ENCODE data around the gene CENPF.

CENPF gene

GRCh38 chr1:214617246-214617645 is 14.3 kb downstream of the CENPF start:
- H3K9me3 Mint-ChIP-seq = no peaks in the 10 kb centered on the region
- no peak for DNase-seq (ENCODE audit: low spot score)
- H3K36me3 Mint-ChIP-seq (ENCODE audit: low read depth) = peaks cover 72% of the 10 kb centered on the region
- peak overlapping the region; percentile 80 for H3K27ac Mint-ChIP-seq
- peak overlapping the region; percentile 57 for H3K4me3 Mint-ChIP-seq
- no peaks in the 10 kb centered on the region for H3K27me3 Mint-ChIP-seq (ENCODE audit: low read depth)
- peaks cover 31% of the 10 kb centered on the region for H3K4me1 Mint-ChIP-seq (ENCODE audit: low read depth)

- Mint-ChIP-seq H3K27me3 (ENCODE audit: low read depth) (no peaks in the 10 kb centered on the region), H3K36me3 (ENCODE audit: low read depth) (peaks cover 67% of the 10 kb centered on the region), H3K27ac (no peak overlapping the region), H3K4me3 (no peak overlapping the region), H3K4me1 (ENCODE audit: low read depth) (peaks cover 26% of the 10 kb centered on the region), H3K9me3 (no peaks in the 10 kb centered on the region)
- no peak for DNase-seq (ENCODE audit: low spot score)
These were observed 14.8 kb downstream of the CENPF start for GRCh38 chr1:214617843-214618242.

DNA sequence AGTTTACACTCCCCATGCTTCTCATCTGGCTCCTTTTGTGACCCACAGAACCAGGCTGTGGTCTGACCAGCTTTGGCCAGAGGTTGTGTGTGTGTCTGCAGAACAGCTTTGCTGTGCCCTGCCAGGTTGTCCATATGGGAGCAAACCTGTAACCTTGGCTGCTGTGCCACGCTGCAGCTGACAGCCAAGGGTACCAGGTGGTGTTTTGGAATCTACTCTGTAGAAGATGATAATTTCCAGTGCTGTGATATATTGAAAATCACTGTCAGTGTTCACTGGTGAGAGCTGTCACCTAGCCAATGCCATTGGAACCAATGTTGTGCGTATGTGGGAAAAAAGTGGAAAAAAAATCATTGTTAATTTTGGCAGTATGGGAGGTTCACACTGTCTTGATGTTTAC is 18.2 kb downstream of the CENPF start:
- no peak overlapping the region for H3K4me3 Mint-ChIP-seq
- H3K4me1 Mint-ChIP-seq (ENCODE audit: low read depth) = peaks cover 10% of the 10 kb centered on the region
- no peak overlapping the region for H3K27ac Mint-ChIP-seq
- H3K9me3 Mint-ChIP-seq = no peaks in the 10 kb centered on the region
- peaks cover 60% of the 10 kb centered on the region for H3K36me3 Mint-ChIP-seq (ENCODE audit: low read depth)
- H3K27me3 Mint-ChIP-seq (ENCODE audit: low read depth) = no peaks in the 10 kb centered on the region
- no peak for DNase-seq (ENCODE audit: low spot score)

GRCh38 chr1:214623430-214623829 is 20.4 kb downstream of the CENPF start:
- Mint-ChIP-seq H3K27me3 (ENCODE audit: low read depth) (no peaks in the 10 kb centered on the region), H3K36me3 (ENCODE audit: low read depth) (peaks cover 53% of the 10 kb centered on the region), H3K4me3 (no peak overlapping the region), H3K27ac (no peak overlapping the region), H3K4me1 (ENCODE audit: low read depth) (peaks cover 3% of the 10 kb centered on the region), H3K9me3 (no peaks in the 10 kb centered on the region)
- DNase-seq (ENCODE audit: low spot score) = no peak

GRCh38 chr1:214632091-214632490 is 29.1 kb downstream of the CENPF start:
- DNase-seq (ENCODE audit: low spot score) = no peak
- Mint-ChIP-seq H3K27ac (peak overlapping the region; percentile 89), H3K4me3 (peak overlapping the region; percentile 61), H3K4me1 (ENCODE audit: low read depth) (peaks cover 30% of the 10 kb centered on the region), H3K27me3 (ENCODE audit: low read depth) (no peaks in the 10 kb centered on the region), H3K36me3 (ENCODE audit: low read depth) (peaks cover 70% of the 10 kb centered on the region), H3K9me3 (no peaks in the 10 kb centered on the region)

GRCh38 chr1:214633686-214634085 is 30.7 kb downstream of the CENPF start:
- H3K27ac Mint-ChIP-seq = peak overlapping the region; percentile 64
- no peak overlapping the region for H3K4me3 Mint-ChIP-seq
- H3K36me3 Mint-ChIP-seq (ENCODE audit: low read depth) = peaks cover 78% of the 10 kb centered on the region
- peaks cover 38% of the 10 kb centered on the region for H3K4me1 Mint-ChIP-seq (ENCODE audit: low read depth)
- H3K27me3 Mint-ChIP-seq (ENCODE audit: low read depth) = no peaks in the 10 kb centered on the region
- H3K9me3 Mint-ChIP-seq = no peaks in the 10 kb centered on the region
- DNase-seq (ENCODE audit: low spot score) = no peak

GRCh38 chr1:214634267-214634666 is 31.3 kb downstream of the CENPF start:
- no peak overlapping the region for H3K4me3 Mint-ChIP-seq
- H3K27me3 Mint-ChIP-seq (ENCODE audit: low read depth) = no peaks in the 10 kb centered on the region
- peaks cover 44% of the 10 kb centered on the region for H3K4me1 Mint-ChIP-seq (ENCODE audit: low read depth)
- H3K36me3 Mint-ChIP-seq (ENCODE audit: low read depth) = peaks cover 78% of the 10 kb centered on the region
- peak overlapping the region; percentile 32 for H3K27ac Mint-ChIP-seq
- no peaks in the 10 kb centered on the region for H3K9me3 Mint-ChIP-seq
- DNase-seq (ENCODE audit: low spot score) = no peak

- H3K27ac Mint-ChIP-seq = no peak overlapping the region
- H3K4me3 Mint-ChIP-seq = no peak overlapping the region
- H3K36me3 Mint-ChIP-seq (ENCODE audit: low read depth) = peaks cover 77% of the 10 kb centered on the region
- peaks cover 46% of the 10 kb centered on the region for H3K4me1 Mint-ChIP-seq (ENCODE audit: low read depth)
- H3K27me3 Mint-ChIP-seq (ENCODE audit: low read depth) = no peaks in the 10 kb centered on the region
- no peaks in the 10 kb centered on the region for H3K9me3 Mint-ChIP-seq
- no peak for DNase-seq (ENCODE audit: low spot score)
These were observed 32.1 kb downstream of the CENPF start for GRCh38 chr1:214635086-214635485.

DNA sequence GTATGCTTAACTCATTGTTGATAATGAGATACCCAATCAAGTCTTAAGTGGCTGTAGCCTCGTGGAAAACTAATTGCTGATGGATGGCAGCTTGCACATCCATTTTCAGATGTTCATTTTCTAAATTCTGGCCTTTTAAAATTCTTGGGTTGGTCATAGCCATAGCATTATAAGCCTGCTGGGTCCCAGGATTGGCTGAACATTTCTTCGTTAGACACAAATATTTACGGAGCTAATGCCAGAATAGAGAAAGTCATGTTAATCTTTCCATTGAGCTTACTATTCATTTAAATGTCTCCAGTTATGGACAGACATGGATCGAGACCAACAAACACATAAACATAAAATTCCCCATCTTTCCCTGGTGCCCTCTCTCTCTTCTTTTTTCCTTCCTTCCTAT is 32.5 kb downstream of the CENPF start:
- Mint-ChIP-seq H3K4me3 (no peak overlapping the region), H3K9me3 (no peaks in the 10 kb centered on the region), H3K36me3 (ENCODE audit: low read depth) (peaks cover 74% of the 10 kb centered on the region), H3K27ac (no peak overlapping the region), H3K4me1 (ENCODE audit: low read depth) (peaks cover 46% of the 10 kb centered on the region), H3K27me3 (ENCODE audit: low read depth) (no peaks in the 10 kb centered on the region)
- DNase-seq (ENCODE audit: low spot score) = no peak

GRCh38 chr1:214636436-214636835 is 33.4 kb downstream of the CENPF start:
- peaks cover 42% of the 10 kb centered on the region for H3K4me1 Mint-ChIP-seq (ENCODE audit: low read depth)
- H3K4me3 Mint-ChIP-seq = no peak overlapping the region
- DNase-seq (ENCODE audit: low spot score) = no peak
- H3K36me3 Mint-ChIP-seq (ENCODE audit: low read depth) = peaks cover 66% of the 10 kb centered on the region
- H3K27me3 Mint-ChIP-seq (ENCODE audit: low read depth) = no peaks in the 10 kb centered on the region
- no peaks in the 10 kb centered on the region for H3K9me3 Mint-ChIP-seq
- no peak overlapping the region for H3K27ac Mint-ChIP-seq

GRCh38 chr1:214637125-214637524 is 34.1 kb downstream of the CENPF start:
- H3K36me3 Mint-ChIP-seq (ENCODE audit: low read depth) = peaks cover 60% of the 10 kb centered on the region
- no peaks in the 10 kb centered on the region for H3K9me3 Mint-ChIP-seq
- peaks cover 36% of the 10 kb centered on the region for H3K4me1 Mint-ChIP-seq (ENCODE audit: low read depth)
- H3K4me3 Mint-ChIP-seq = no peak overlapping the region
- H3K27me3 Mint-ChIP-seq (ENCODE audit: low read depth) = no peaks in the 10 kb centered on the region
- no peak for DNase-seq (ENCODE audit: low spot score)
- H3K27ac Mint-ChIP-seq = no peak overlapping the region

DNA sequence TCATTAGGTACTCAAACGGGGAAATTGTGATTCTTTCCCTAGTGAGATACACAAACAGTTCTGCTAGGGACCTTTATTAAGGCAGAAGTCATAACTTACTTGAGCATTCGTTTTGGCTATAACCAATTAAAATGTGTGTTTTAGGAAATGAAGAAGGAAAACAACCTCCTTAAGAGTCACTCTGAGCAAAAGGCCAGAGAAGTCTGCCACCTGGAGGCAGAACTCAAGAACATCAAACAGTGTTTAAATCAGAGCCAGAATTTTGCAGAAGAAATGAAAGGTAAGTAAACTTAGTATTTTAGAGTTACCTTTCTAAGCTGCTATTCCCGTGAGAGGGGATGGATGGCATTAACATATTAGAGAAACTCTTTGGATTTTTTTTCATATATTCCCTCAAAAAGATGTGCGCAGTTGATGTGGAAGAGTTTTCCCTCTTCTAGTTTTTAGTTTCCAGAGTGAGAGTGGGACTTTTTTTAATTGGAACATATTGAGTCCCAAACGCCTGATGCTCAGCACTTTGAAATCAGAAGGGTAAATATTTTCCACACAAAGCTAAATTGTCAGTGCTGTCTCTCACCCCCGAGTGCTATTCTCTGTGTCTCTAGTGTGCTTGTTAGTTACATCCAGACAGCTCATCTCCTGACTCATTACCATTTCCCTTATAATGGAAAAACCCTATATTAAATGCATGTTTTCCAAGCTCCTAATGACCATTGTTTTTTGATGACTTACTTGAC is 34.9 kb downstream of the CENPF start:
- H3K4me3 Mint-ChIP-seq = peak overlapping the region; percentile 9
- peaks cover 52% of the 10 kb centered on the region for H3K36me3 Mint-ChIP-seq (ENCODE audit: low read depth)
- peaks cover 30% of the 10 kb centered on the region for H3K4me1 Mint-ChIP-seq (ENCODE audit: low read depth)
- no peak for DNase-seq (ENCODE audit: low spot score)
- H3K27me3 Mint-ChIP-seq (ENCODE audit: low read depth) = no peaks in the 10 kb centered on the region
- no peaks in the 10 kb centered on the region for H3K9me3 Mint-ChIP-seq
- H3K27ac Mint-ChIP-seq = peak overlapping the region; percentile 15

DNA sequence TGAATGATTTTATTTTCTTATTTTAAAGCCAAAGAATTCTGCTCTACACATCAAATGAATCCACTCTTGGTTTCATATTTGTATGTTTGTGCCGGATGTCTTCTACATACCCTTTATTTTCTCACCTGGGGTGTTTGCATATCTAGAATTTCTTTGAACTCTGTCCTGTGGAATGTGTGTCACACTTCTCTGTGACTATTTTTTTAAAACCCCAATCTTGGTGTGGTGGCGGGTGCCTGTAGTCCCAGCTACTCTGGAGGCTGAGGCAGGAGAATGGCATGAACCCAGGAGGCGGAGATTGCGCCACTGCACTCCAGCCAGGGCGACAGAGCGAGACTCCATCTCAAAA is 35.4 kb downstream of the CENPF start:
- Mint-ChIP-seq H3K4me3 (peak overlapping the region; percentile 9), H3K9me3 (no peaks in the 10 kb centered on the region), H3K27ac (peak overlapping the region; percentile 38), H3K36me3 (ENCODE audit: low read depth) (peaks cover 47% of the 10 kb centered on the region), H3K27me3 (ENCODE audit: low read depth) (no peaks in the 10 kb centered on the region), H3K4me1 (ENCODE audit: low read depth) (peaks cover 30% of the 10 kb centered on the region)
- no peak for DNase-seq (ENCODE audit: low spot score)

DNA sequence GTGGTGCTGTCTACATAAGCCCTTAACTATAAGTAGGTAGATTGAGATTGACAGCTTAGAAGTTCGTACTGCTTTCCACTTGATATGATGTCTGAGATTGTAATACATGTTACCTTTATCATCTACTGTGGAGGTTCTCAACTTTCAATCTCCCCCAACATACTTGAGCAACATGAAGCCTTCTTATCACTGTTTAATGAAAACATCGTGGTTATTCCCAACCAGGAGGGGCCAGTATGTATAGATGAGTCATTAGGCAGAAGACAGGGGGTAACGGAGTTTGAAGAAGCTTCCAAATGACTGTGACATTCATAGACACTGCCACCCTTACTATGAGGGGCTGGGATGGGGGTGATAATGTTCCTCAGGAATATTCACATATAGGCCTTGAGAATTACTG is 36.0 kb downstream of the CENPF start:
- Mint-ChIP-seq H3K9me3 (no peaks in the 10 kb centered on the region), H3K27me3 (ENCODE audit: low read depth) (no peaks in the 10 kb centered on the region), H3K36me3 (ENCODE audit: low read depth) (peaks cover 48% of the 10 kb centered on the region), H3K4me1 (ENCODE audit: low read depth) (peaks cover 27% of the 10 kb centered on the region), H3K27ac (no peak overlapping the region), H3K4me3 (peak overlapping the region; percentile 16)
- no peak for DNase-seq (ENCODE audit: low spot score)

Measured in T-helper 2 cell treated with Interferon-gamma antibody and Interleukin-4, amounts not matched to agents 5 μg/mL and 100 μg/mL, for 36 hours (primary cell).